SU-DHL-6 (cell line): Measurements from ENCODE around the gene PPARA.

Source experiments
- H2AFZ ChIP-seq: fragments of 200-600 bp; sonication (generic); 2 replicates; pipeline ENCODE4 v1.6.1; 2014; ENCODE audit warnings: low read depth, mild to moderate bottlenecking, moderate library complexity, mixed read lengths, antibody characterized with exemption, low read length; ENCODE audit not compliant: severe bottlenecking
- H3F3A ChIP-seq: fragments of 200-600 bp; shearing (Covaris generic); 2 replicates; pipeline ENCODE4 v1.6.0; 2016; ENCODE audit warnings: antibody characterized with exemption, mild to moderate bottlenecking; ENCODE audit not compliant: insufficient read depth
- H3K27ac ChIP-seq: fragments of 200-600 bp; sonication (generic); 2 replicates; pipeline ENCODE4 v1.5.1; 2016; ENCODE audit warnings: low read depth, mild to moderate bottlenecking, low read length, moderate library complexity, mixed read lengths
- H3K27me3 ChIP-seq: fragments of 200-600 bp; sonication (generic), shearing (Covaris generic); 2 replicates; pipeline ENCODE4 v1.6.0; 2014; ENCODE audit warnings: mild to moderate bottlenecking, low read length
- H3K36me3 ChIP-seq: fragments of 200-600 bp; sonication (generic); 2 replicates; pipeline ENCODE4 v1.6.1; 2014; ENCODE audit warnings: mild to moderate bottlenecking, low read length, mixed read lengths
- H3K4me2 ChIP-seq: fragments of 300-600, 200-600 bp; shearing (Covaris generic), sonication (generic); 2 replicates; pipeline ENCODE4 v1.6.0; 2014; ENCODE audit warnings: low read length, low read depth, mild to moderate bottlenecking; ENCODE audit not compliant: poor library complexity, severe bottlenecking
- H3K4me3 ChIP-seq: fragments of 200-600 bp; sonication (generic); 2 replicates; pipeline ENCODE4 v1.5.1; 2014; ENCODE audit warnings: antibody characterized with exemption, low read length, mild to moderate bottlenecking, mixed read lengths; ENCODE audit not compliant: insufficient read depth, poor library complexity, severe bottlenecking
- H3K79me2 ChIP-seq: fragments of 200-600 bp; sonication (generic); 2 replicates; pipeline ENCODE4 v1.6.1; 2014; ENCODE audit warnings: mild to moderate bottlenecking, low read length, moderate library complexity; ENCODE audit not compliant: insufficient read depth
- H3K9ac ChIP-seq: fragments of 200-600 bp; sonication (generic); 2 replicates; pipeline ENCODE4 v1.7.0; 2014; ENCODE audit warnings: mild to moderate bottlenecking, low read length
- H3K9me2 ChIP-seq: fragments of 200-600 bp; sonication (generic); replicated peaks from 2 replicates; pipeline ENCODE4 v1.6.1; 2014; ENCODE audit warnings: low read length; ENCODE audit not compliant: insufficient read depth
- H3K9me3 ChIP-seq: fragments of 200-600 bp; sonication (generic); 2 replicates; pipeline ENCODE4 v1.6.1; 2014; ENCODE audit warnings: low read length, mixed read lengths; ENCODE audit not compliant: insufficient read depth
- H4K20me1 ChIP-seq: fragments of 200-600 bp; sonication (generic); 2 replicates; pipeline ENCODE4 v1.6.1; 2014; ENCODE audit warnings: low read depth, mild to moderate bottlenecking, antibody characterized with exemption, low read length, moderate library complexity, mixed read lengths
- EZH2phosphoT487 ChIP-seq: fragments of 200-600 bp; sonication (generic), shearing (Covaris generic); conservative IDR thresholded peaks from 2 replicates; pipeline ENCODE4 v1.6.1; 2018; ENCODE audit warnings: mild to moderate bottlenecking, antibody characterized with exemption, low read length, moderate library complexity, mixed read lengths
- TF ChIP-seq, protein P1 (sequence below): fragments of 200-600 bp; sonication (generic); IDR thresholded peaks from one replicate; pipeline ENCODE4 v1.5.1; 2017; ENCODE audit warnings: antibody characterized with exemption, mild to moderate bottlenecking, low read length, moderate library complexity; ENCODE audit not compliant: insufficient read depth, poor library complexity, severe bottlenecking

The PPARA gene

DNA sequence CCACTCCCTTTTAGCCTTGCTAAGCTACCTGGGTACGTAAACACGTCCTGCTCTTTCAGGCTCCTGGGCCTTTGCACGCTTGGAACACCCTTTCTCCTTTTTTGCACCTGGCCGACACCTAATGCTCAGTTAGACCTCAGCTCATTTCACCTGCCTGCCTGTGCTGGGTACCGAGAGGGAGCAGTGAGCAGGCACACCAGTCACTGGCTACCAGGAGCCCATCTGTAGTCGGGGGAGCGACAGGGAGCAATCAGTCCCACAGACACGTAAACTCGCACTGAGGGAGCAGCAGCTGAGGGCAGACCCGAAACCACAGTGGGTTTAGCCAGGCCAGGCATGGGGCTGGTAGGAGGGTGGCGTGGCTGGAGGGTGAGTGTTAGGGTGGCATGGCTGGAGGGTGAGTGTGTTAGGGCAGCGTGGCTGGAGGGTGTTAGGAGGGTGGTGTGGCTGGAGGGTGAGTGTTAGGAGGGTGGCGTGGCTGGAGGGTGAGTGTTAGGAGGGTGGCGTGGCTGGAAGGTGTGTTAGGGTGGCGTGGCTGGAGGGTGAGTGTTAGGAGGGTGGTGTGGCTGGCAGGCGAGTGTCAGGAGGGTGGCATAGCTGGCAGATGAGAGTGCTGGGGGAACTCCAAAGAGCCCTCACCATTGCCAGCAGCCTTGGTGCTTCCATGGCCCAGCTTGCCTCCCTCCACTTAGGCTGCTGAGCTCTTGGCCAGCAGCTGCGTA lies 140.0 kb downstream of the PPARA start:
- TF ChIP-seq, protein P1, sequence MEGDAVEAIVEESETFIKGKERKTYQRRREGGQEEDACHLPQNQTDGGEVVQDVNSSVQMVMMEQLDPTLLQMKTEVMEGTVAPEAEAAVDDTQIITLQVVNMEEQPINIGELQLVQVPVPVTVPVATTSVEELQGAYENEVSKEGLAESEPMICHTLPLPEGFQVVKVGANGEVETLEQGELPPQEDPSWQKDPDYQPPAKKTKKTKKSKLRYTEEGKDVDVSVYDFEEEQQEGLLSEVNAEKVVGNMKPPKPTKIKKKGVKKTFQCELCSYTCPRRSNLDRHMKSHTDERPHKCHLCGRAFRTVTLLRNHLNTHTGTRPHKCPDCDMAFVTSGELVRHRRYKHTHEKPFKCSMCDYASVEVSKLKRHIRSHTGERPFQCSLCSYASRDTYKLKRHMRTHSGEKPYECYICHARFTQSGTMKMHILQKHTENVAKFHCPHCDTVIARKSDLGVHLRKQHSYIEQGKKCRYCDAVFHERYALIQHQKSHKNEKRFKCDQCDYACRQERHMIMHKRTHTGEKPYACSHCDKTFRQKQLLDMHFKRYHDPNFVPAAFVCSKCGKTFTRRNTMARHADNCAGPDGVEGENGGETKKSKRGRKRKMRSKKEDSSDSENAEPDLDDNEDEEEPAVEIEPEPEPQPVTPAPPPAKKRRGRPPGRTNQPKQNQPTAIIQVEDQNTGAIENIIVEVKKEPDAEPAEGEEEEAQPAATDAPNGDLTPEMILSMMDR: no peak
- TF ChIP-seq EZH2phosphoT487: no peak
- Histone ChIP-seq H3K27ac (no peak overlapping the region), H3K9me2 (no peaks in the 10 kb centered on the region), H3K9me3 (no peaks in the 10 kb centered on the region), H3K4me2 (no peak overlapping the region), H3K9ac (no peak overlapping the region), H3F3A (no peaks in the 10 kb centered on the region), H3K79me2 (no peaks in the 10 kb centered on the region), H2AFZ (no peak overlapping the region), H4K20me1 (no peaks in the 10 kb centered on the region), H3K36me3 (no peaks in the 10 kb centered on the region), H3K4me3 (no peak overlapping the region), H3K27me3 (no peaks in the 10 kb centered on the region)

DNA sequence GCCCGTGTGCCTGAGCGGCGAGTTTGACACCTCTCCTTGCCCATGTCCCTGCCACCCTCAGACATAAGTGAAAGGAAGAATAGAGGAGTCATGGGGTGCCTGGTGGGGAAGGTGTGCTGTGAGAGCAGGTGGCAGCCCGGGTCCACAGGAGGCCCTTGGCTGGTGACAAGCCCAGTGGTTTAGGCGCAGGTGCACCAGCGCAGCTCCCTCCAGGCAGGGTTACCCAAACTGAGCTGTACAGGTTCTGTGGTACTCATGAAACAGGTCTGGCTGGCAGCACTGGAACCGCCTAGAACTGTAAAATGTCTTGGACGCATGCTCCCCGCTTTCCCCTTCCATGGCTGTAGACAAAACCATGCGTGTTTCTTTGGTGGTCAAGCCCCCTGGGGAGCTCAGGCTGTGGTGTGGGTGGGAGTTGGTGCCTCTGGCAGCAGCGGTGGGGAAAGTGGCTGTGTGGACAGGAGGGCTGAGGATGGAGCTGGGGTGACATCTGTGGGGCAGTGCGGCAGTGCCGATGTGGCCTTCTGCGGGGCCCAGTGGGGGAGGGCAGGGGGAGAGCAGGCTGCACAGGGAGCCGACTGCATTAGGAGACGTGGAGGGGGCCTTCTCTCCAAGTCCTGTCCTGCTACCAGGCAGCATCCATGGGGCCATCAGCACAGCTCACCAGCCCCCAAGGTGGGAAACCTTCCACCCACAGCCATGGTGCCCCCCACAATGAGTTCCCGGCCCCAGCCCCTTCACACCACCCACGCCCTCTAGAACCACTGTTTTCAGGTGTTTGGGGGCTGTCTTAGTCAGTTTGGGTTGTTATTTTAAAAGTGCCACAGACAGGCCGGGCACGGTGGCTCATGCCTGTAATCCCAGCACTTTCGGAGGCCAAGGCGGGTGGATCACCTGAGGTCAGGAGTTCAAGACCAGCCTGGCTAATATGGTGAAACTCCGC lies 140.8 kb downstream of the PPARA start:
- no peak overlapping the region for H3K4me2 ChIP-seq

GRCh38 chr22:46292173-46292572 lies 141.8 kb downstream of the PPARA start:
- no peak overlapping the region for H3K9ac ChIP-seq
- H3K4me3 ChIP-seq: no peak overlapping the region
- H4K20me1 ChIP-seq: no peaks in the 10 kb centered on the region
- H3K36me3 ChIP-seq: no peaks in the 10 kb centered on the region
- no peaks in the 10 kb centered on the region for H3F3A ChIP-seq
- no peaks in the 10 kb centered on the region for H3K27me3 ChIP-seq
- H3K79me2 ChIP-seq: peaks cover 4% of the 10 kb centered on the region; the same call in 1 of the 2 replicates
- H3K4me2 ChIP-seq: no peak overlapping the region
- no peak overlapping the region for H2AFZ ChIP-seq
- H3K9me3 ChIP-seq: no peaks in the 10 kb centered on the region
- no peak overlapping the region for H3K27ac ChIP-seq
- no peaks in the 10 kb centered on the region for H3K9me2 ChIP-seq
- TF ChIP-seq EZH2phosphoT487: no peak
- TF ChIP-seq, protein P1: no peak

More for the DNA sequence above, 140.8 kb downstream of the PPARA start:
- no peaks in the 10 kb centered on the region for H3K27me3 ChIP-seq
- no peak for TF ChIP-seq EZH2phosphoT487
- TF ChIP-seq, protein P1: no peak
- no peaks in the 10 kb centered on the region for H3F3A ChIP-seq
- H3K9me3 ChIP-seq: no peaks in the 10 kb centered on the region
- H3K79me2 ChIP-seq: no peaks in the 10 kb centered on the region
- no peak overlapping the region for H3K4me3 ChIP-seq
- no peak overlapping the region for H3K9ac ChIP-seq
- H4K20me1 ChIP-seq: no peaks in the 10 kb centered on the region
- no peaks in the 10 kb centered on the region for H3K9me2 ChIP-seq
- no peak overlapping the region for H3K27ac ChIP-seq
- H2AFZ ChIP-seq: no peak overlapping the region
- no peaks in the 10 kb centered on the region for H3K36me3 ChIP-seq
